ENCODE data around the gene DYRK4. TPM values are rescaled to one million over a fixed set of nuclear protein-coding genes. Genes with fewer than 3 reads are reported as not detected.
A peak's percentile ranks its signal among the peaks of the same experiment; 100 is the strongest.

The DYRK4 gene
- total and polyA plus RNA-seq, 12 donors = 24.2 to 123 (median 45.9) TPM

- H3K27me3 ChIP-seq = no peaks in the 10 kb centered on the region
- WGBS, 4 donors = 95 to 98% (median 97%) methylated on average over 2 of the region's 2 CpGs
- peaks cover 3 to 7% of the 10 kb centered on the region in 2 donors for H3K4me1 ChIP-seq (replicated peaks in 1 of 2)
- TF ChIP-seq CTCF (IDR thresholded peaks at IDR 0.05) (no peak), POLR2A (IDR thresholded peaks at IDR 0.05) (no peak)
- H3K4me3 ChIP-seq = no peak overlapping the region
- intact Hi-C loops (cut with DNase I) = no loop called here
- no peaks in the 10 kb centered on the region for H3K9me3 ChIP-seq (replicated peaks in 1 of 3)
- no peak for DNase-seq
- H3K27ac ChIP-seq = no peak overlapping the region
- no peaks in the 10 kb centered on the region for H3K36me3 ChIP-seq (replicated peaks in 1 of 2)
Measured at GRCh38 chr12:4558171-4558570, 3.8 kb upstream of the DYRK4 start.

GRCh38 chr12:4563336-4563735 lies 1.3 kb downstream of the DYRK4 start:
- WGBS, 4 donors = 85 to 94% (median 90%) methylated on average over 3 of the region's 3 CpGs
- Histone ChIP-seq H3K9me3 (replicated peaks in 1 of 3) (no peaks in the 10 kb centered on the region), H3K36me3 (replicated peaks in 1 of 2) (no peaks in the 10 kb centered on the region), H3K27me3 (no peaks in the 10 kb centered on the region), H3K4me3 (no peak overlapping the region), H3K4me1 (replicated peaks in 1 of 2) (peaks cover 3 to 7% of the 10 kb centered on the region in 2 donors), H3K27ac (no peak overlapping the region)
- no peak for TF ChIP-seq CTCF (IDR thresholded peaks at IDR 0.05)
- no peak for TF ChIP-seq POLR2A (IDR thresholded peaks at IDR 0.05)
- DNase-seq = no peak
- intact Hi-C loops (cut with DNase I) = no loop called here

GRCh38 chr12:4564818-4565217 lies 2.8 kb downstream of the DYRK4 start:
- intact Hi-C loops (cut with DNase I) = no loop called here
- peak overlapping the region in 1 of 5 donors; percentile 15 for H3K27ac ChIP-seq

GRCh38 chr12:4566474-4566873 lies 4.5 kb downstream of the DYRK4 start:
- no peaks in the 10 kb centered on the region for H3K9me3 ChIP-seq (replicated peaks in 1 of 3)
- 79 to 88% (median 83%) methylated on average over 2 of the region's 2 CpGs for WGBS, 4 donors
- TF ChIP-seq CTCF (IDR thresholded peaks at IDR 0.05) (no peak), POLR2A (IDR thresholded peaks at IDR 0.05) (no peak)
- intact Hi-C loops (cut with DNase I) = no loop called here
- no peaks in the 10 kb centered on the region for H3K27me3 ChIP-seq
- H3K36me3 ChIP-seq (replicated peaks in 1 of 2) = no peaks in the 10 kb centered on the region
- no peak for DNase-seq
- no peak overlapping the region for H3K4me3 ChIP-seq
- peak overlapping the region in 1 of 5 donors; percentile 65 for H3K27ac ChIP-seq
- peaks cover 3 to 7% of the 10 kb centered on the region in 2 donors for H3K4me1 ChIP-seq (replicated peaks in 1 of 2)

More at GRCh38 chr12:4564818-4565217, 2.8 kb downstream of the DYRK4 start:
- Histone ChIP-seq H3K9me3 (replicated peaks in 1 of 3) (no peaks in the 10 kb centered on the region), H3K4me3 (no peak overlapping the region), H3K4me1 (replicated peaks in 1 of 2) (peaks cover 3 to 7% of the 10 kb centered on the region in 2 donors), H3K36me3 (replicated peaks in 1 of 2) (no peaks in the 10 kb centered on the region), H3K27me3 (no peaks in the 10 kb centered on the region)
- WGBS, 4 donors = 59 to 73% (median 61%) methylated on average over 5 of the region's 5 CpGs
- TF ChIP-seq CTCF (IDR thresholded peaks at IDR 0.05) (no peak), POLR2A (IDR thresholded peaks at IDR 0.05) (no peak)
- DNase-seq = no peak
